DND-41 (cell line): ENCODE measurements around the gene PHF2.

Experiments
- ATAC-seq: fragments of 200-7000 bp; cut with Tn5 transposase; 3 replicates; pipeline ENCODE4 v1.9.1; 2021; ENCODE audit warnings: low read depth; ENCODE audit not compliant: insufficient read depth
- DNase-seq: peaks from one replicate; pipeline ENCODE4 v3.0.0-alpha.2; 2020
- H2AFZ ChIP-seq: 2 replicates; pipeline ENCODE4 v1.6.0; 2012; ENCODE audit warnings: low read depth, low read length
- H3K27ac ChIP-seq: 2 replicates; pipeline ENCODE4 v1.5.1; 2012; ENCODE audit warnings: low read length, inconsistent platforms
- H3K27me3 ChIP-seq: fragments of 200-600 bp; sonication (generic); 2 replicates; pipeline ENCODE4 v1.6.0; 2012; ENCODE audit warnings: low read length, mild to moderate bottlenecking, inconsistent platforms; ENCODE audit not compliant: insufficient read depth, poor library complexity
- H3K36me3 ChIP-seq: 2 replicates; pipeline ENCODE4 v1.5.1; 2012; ENCODE audit warnings: low read length, inconsistent platforms; ENCODE audit not compliant: insufficient read depth
- H3K4me1 ChIP-seq: 2 replicates; pipeline ENCODE4 v1.5.1; 2012; ENCODE audit warnings: mild to moderate bottlenecking, low read length; ENCODE audit not compliant: insufficient read depth
- H3K4me2 ChIP-seq: 2 replicates; pipeline ENCODE4 v1.6.0; 2012; ENCODE audit warnings: mild to moderate bottlenecking, moderate library complexity, low read length, inconsistent platforms; ENCODE audit not compliant: insufficient read depth
- H3K4me3 ChIP-seq, 2 experiments: fragments of 200-600 bp in 1 of 2; shearing (Covaris generic) in 1 of 2; 2 replicates each; pipeline ENCODE4 v1.5.1; 2012 to 2016; ENCODE audit warnings: inconsistent platforms in 2 of 2, low read length in 2 of 2, mild to moderate bottlenecking in 2 of 2, low read depth in 1 of 2, moderate library complexity in 1 of 2
- H3K79me2 ChIP-seq: 2 replicates; pipeline ENCODE4 v1.6.0; 2012; ENCODE audit warnings: low read length, inconsistent platforms; ENCODE audit not compliant: insufficient read depth
- H3K9ac ChIP-seq: 2 replicates; pipeline ENCODE4 v1.6.0; 2012; ENCODE audit warnings: low read depth, mild to moderate bottlenecking, inconsistent platforms, low read length, moderate library complexity
- H3K9me3 ChIP-seq: 2 replicates; pipeline ENCODE4 v1.5.1; 2012; ENCODE audit warnings: low read length, moderate library complexity, mild to moderate bottlenecking, inconsistent platforms; ENCODE audit not compliant: insufficient read depth, severe bottlenecking
- H4K20me1 ChIP-seq: 2 replicates; pipeline ENCODE4 v1.6.0; 2012; ENCODE audit warnings: low read length; ENCODE audit not compliant: insufficient read depth
- EZH2 ChIP-seq: IDR thresholded peaks from 3 replicates; pipeline ENCODE4 v1.6.1; 2012; ENCODE audit warnings: borderline replicate concordance, low read depth, mild to moderate bottlenecking, moderate library complexity, low read length, inconsistent platforms; ENCODE audit not compliant: severe bottlenecking
- TF ChIP-seq, protein P1 (sequence below): IDR thresholded peaks from 2 replicates; pipeline ENCODE4 v1.5.1; 2012; ENCODE audit warnings: borderline replicate concordance, low read length, moderate library complexity, mild to moderate bottlenecking; ENCODE audit not compliant: poor library complexity, severe bottlenecking; ENCODE audit errors: extremely low read depth

PHF2 gene

DNA sequence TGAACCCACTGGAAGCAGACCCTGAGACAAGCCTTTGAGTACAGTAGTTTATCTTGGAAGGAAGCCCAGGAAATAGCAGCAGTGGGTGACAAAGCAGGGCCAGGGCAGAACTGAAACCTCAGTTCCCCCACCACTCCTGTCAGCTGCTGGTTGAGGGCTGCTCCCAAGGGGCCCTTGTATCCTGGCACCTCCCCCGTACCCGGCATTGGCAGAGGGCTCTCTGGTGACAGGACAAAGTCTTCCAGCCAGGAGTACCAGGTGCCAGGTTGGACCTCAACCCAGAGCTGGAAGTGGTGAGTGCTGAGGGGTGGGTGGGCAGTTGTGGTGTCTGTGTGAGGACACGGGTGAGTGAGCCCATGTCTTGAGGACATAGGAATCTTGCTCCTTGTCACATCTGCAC, 123.3 kb downstream of the PHF2 start:
- Histone ChIP-seq H3K4me1 (no peaks in the 10 kb centered on the region), H3K36me3 (no peaks in the 10 kb centered on the region), H3K4me2 (no peak overlapping the region), H2AFZ (no peak overlapping the region), H3K4me3 (no peak overlapping the region), H3K9me3 (no peaks in the 10 kb centered on the region), H3K27me3 (no peaks in the 10 kb centered on the region), H3K79me2 (no peaks in the 10 kb centered on the region), H4K20me1 (no peaks in the 10 kb centered on the region), H3K27ac (no peak overlapping the region), H3K9ac (no peak overlapping the region)
- no peak for TF ChIP-seq EZH2
- TF ChIP-seq, protein P1, sequence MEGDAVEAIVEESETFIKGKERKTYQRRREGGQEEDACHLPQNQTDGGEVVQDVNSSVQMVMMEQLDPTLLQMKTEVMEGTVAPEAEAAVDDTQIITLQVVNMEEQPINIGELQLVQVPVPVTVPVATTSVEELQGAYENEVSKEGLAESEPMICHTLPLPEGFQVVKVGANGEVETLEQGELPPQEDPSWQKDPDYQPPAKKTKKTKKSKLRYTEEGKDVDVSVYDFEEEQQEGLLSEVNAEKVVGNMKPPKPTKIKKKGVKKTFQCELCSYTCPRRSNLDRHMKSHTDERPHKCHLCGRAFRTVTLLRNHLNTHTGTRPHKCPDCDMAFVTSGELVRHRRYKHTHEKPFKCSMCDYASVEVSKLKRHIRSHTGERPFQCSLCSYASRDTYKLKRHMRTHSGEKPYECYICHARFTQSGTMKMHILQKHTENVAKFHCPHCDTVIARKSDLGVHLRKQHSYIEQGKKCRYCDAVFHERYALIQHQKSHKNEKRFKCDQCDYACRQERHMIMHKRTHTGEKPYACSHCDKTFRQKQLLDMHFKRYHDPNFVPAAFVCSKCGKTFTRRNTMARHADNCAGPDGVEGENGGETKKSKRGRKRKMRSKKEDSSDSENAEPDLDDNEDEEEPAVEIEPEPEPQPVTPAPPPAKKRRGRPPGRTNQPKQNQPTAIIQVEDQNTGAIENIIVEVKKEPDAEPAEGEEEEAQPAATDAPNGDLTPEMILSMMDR = no peak
- DNase-seq (no peak), ATAC-seq (no peak)

- Histone ChIP-seq H3K4me3 (no peak overlapping the region), H3K36me3 (no peaks in the 10 kb centered on the region), H3K27ac (no peak overlapping the region), H3K4me2 (no peak overlapping the region), H3K4me1 (no peaks in the 10 kb centered on the region), H2AFZ (no peak overlapping the region), H3K27me3 (no peaks in the 10 kb centered on the region), H3K9me3 (no peaks in the 10 kb centered on the region), H3K79me2 (no peaks in the 10 kb centered on the region), H3K9ac (no peak overlapping the region), H4K20me1 (no peaks in the 10 kb centered on the region)
- ATAC-seq (no peak), DNase-seq (no peak)
- TF ChIP-seq, protein P1 = no peak
- TF ChIP-seq EZH2 = no peak
Measured at GRCh38 chr9:93701494-93702218, 125.3 kb downstream of the PHF2 start.

DNA sequence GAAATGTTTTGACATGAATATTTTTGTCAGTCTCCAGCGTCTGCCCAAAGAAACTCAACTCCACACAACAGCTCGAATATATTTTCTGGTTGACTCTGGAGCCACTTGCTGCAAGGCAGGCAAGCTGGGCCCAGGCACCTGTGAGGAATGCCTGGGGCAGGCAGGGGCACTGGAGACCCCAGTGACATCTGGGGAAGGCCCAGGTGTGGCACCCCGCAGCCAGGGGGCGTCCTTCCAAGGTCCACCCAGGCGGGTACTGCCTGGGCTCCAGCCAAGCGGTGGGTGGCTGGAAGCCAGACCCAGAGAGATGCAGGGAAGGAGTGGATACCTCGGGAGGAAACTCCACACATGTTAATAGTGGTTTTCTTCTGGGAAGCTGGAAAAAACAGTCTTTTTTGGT, 125.9 kb downstream of the PHF2 start:
- H3K4me1 ChIP-seq = no peaks in the 10 kb centered on the region
- H3K79me2 ChIP-seq = no peaks in the 10 kb centered on the region
- no peaks in the 10 kb centered on the region for H3K27me3 ChIP-seq
- no peaks in the 10 kb centered on the region for H4K20me1 ChIP-seq
- DNase-seq (no peak), ATAC-seq (no peak)
- no peak for TF ChIP-seq EZH2
- TF ChIP-seq, protein P1 = no peak
- no peaks in the 10 kb centered on the region for H3K9me3 ChIP-seq
- no peak overlapping the region for H3K4me3 ChIP-seq
- no peak overlapping the region for H2AFZ ChIP-seq
- no peaks in the 10 kb centered on the region for H3K36me3 ChIP-seq
- no peak overlapping the region for H3K9ac ChIP-seq
- H3K27ac ChIP-seq = no peak overlapping the region
- no peak overlapping the region for H3K4me2 ChIP-seq
